Effector CD8-positive, alpha-beta T cell (primary cell): ENCODE measurements around the gene CYTH1.

Experiments
- DNase-seq: peaks from one replicate; lab custom pipeline; 2025; lab: John Stamatoyannopoulos, UW

The CYTH1 gene

DNA sequence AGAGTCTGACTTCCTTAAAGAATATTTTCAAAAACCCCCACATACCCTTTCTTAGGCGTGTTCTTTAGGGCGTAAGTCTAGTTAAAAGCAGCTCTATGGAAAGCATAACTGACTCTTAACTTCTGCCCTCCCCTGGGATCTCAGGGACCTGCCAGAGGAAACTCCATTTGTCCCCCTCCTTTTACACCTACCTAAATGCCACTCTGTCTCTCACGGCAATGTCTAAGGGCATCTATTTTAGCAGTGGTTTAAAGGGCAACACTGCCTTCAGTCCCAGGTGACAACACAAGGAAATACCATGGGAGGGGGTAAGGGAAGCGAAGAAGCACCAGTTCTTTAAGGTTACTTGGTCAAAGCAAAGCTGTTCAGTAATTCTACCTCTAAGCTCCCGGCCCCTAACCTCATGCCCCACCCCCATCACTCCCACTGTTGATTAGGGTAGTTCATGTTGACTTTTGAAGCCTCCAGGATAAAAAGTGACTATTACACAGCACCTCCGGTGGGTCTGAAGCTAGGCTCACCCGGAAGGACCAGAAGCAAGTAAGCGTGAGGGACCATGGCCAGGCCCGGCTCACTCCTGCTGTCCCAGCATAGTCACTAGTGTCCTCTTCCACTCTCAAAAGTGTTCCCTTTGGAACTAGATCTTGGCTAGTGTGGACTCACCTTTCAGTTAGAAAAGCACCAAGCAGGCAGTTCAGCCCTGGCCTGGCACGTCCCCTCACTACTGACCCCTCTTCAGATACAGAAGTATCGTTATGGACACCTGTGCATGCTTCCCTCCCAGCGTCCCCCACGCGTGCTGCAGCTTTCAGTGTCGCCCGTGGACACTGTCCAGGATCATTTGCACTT is 47.1 kb downstream of the CYTH1 start:
- no peak for DNase-seq

DNA sequence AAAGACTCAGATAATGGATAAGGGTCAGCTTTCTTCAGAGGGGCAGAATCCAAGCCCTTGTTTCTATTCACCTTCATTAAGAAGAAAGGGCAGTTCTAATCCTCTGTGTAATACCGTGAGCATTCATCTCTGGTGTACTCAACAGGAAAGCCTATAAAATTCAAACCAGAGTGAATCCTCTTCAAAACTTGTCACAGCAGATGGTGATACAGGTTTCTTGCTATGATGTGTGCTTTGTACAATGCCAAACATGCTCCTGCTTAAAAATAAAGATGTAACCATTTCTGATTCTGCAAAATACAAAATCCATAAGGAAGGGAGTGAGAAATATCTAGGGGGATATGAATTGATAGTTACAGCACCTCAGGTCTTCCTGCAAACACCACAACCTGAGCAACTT is 49.7 kb downstream of the CYTH1 start:
- DNase-seq: no peak

DNA sequence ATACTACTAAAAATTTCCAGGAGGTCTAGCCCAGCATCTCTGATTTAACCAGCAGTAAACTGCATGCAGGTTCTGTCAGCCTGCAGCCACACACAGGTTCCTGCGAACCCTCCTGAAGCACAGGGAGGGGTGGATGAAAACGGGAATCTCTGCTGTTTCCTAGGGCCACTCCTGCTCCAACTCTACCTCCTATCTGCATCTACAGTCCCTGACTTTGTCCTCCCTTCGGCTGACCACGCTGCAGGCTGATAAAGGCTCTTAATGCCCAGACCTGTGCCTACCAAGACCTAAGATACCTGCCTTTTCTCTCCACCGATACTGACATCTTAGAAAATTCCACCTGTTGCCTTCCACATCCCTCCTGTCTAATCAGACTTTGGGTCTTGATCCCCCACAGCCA is 50.2 kb downstream of the CYTH1 start:
- DNase-seq: no peak

DNA sequence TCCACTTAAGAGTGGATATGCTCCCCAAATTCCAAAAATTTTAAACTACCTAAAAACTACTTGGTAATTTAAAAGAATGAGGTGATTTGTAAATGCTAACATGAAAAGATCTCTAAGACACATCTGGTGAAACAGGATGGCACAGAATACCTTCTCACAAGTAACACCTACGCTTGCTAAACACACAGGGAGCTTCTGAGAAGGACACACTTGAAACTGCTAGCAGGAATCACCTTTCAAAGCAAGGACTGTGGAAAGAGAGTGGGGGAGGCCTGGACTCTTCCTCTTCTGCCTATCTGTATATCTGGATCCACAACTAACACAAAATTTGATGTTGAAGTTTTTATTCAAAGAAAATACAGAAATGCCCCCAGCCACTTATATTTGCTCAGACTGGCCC is 52.4 kb downstream of the CYTH1 start:
- DNase-seq: no peak

DNA sequence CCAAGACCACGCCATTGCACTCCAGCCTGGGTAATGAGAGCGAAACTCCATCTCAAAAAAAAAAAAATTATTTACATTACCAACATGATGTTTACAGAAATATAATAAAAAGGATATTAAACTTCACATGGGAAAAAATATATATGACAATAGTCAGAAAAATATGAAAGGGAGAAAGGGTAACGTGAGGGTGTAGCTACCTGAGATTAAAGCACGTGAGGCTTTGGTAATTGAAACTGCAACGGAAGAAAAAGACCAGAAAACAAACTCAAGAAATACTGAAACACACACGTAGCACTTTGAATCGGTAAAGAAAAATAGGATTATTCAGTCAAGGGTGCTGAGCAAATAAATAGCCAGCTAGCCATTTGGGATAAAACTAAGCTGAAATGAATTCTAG is 53.6 kb downstream of the CYTH1 start:
- DNase-seq: no peak

DNA sequence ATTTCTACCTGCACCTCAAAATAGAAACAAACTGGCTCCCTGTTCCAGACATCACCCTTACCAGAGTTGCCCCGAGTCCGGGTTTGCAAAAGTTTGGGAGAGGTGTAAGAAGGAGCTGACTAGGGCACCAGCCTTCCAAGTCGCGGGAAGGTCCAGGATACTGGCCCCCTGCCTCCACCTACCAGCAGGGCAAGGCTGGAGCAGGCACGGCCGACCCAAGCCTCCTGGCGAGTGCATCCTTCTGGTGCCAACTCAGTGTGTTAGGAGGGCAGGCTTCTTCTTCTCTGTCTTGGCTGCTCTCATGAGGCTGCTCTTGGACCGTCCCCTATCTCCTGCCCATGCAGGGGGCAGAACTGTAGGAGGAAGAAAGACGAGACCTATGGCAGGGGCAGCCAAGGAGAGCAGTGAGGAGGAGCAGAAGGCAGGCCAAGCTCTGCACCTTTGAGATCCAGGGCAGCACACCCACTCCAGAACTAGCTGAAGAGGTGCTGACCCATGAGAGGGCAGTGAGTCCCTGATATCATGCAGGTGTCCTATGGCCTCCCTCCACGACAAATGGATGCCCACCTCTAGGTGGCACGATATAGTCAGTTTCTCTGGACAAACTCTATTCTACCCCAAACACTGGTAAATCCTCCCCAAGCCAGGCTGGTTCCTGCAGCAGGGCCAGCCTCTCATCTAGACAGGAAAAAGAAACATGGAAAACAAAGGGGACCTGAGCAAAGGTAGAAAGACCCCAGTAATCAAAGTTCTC is 54.4 kb downstream of the CYTH1 start:
- no peak for DNase-seq

DNA sequence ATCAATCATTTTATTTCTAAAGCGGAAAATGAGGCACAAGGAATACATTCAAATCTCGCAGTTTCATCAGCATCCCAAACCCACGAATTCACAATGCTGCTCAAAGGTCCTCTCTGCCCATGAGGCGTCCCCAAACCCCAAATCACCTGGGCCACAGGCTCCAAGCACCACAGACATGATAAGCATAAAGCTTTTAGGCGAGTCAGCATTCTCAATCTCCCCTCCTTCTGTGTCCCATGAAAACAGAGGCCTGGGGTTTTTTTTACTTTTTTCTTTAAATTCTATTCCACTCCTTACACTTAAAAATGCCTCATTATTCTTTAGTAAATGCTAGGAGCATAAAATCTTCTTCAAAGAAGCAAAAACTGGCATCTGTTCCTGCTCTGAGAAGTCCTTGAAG is 55.0 kb downstream of the CYTH1 start:
- no peak for DNase-seq

DNA sequence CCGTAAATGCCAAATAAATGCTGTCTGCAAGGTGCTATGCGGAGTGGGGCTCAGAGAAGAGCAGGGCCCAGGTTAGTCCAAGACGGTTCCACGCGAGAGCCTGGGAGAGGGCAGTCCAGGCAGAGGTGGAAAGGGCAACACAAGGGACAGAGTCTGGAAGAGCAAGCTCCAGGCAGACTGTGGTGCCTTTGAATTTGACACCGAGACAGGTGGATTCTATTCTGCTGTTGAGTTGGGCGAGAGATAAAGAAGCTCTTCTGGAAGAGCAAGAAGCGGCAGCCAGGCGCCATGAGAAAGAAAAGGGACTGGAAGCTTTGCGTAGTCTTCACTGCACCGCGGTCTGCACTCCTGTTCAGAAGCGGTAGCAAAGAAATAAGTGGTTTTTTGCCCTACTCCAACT is 55.6 kb downstream of the CYTH1 start:
- DNase-seq: no peak

DNA sequence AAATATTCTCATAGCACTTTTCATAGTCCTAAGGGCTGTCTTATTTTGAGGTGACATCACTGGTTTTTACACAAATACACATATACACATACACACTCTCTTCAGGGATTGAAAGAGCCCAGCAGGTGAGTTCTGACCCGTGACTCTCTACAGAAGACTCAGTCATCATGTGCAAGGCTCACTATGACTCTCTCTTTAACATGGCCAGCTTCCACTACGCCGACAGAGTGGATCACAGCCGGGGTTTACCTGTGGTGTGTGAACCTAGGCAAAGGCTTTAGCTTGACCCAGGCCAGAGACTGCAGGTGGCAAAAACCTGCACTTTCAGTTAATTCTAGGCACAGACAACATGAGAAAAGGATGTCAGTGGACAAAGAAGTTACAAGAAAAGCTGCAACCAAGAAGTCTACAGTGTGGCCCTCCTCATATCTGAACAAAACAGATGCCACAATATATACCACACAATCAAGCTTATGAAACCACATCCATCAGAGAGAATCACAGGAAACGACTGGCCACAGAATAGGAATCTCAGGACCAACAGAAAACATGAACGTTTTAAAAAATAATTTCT is 56.5 kb downstream of the CYTH1 start:
- no peak for DNase-seq

DNA sequence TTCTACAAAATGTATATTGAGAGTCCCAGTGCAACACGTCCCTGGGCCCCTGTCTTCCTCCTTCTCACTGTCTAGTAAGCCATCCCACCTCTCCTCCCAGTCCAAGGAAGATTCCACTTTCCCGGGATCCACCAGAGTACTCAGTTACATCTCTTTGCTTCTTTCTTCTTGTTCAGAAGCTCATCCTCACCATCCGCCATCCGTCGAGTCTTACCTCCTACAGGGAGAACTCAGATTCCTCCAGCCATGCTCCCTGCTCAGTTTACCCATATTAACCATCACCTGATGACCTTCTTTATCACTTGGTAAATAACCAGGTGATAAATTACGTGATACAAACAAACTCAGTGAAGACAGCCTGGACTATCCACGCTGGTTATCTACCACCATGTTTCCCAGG is 57.1 kb downstream of the CYTH1 start:
- DNase-seq: no peak

DNA sequence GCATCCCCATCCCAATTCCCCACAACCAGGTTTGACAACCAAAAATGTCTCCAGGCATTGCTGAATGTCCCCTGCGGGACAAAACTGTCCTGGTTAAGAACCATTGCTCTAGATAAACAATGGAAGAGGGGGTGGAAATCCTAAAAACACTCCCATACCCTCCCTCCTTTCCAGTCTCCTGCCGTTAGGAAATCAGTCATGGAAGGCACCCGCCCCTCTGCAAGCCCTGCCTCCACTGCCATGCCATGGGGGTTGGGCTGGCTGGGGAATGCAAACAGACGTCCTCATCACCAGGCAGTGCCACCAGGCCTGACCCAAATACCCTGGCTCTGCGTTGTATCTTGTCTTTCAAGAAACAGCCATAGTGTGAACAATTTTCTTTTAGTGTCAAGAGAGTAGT is 57.5 kb downstream of the CYTH1 start:
- DNase-seq: no peak

DNA sequence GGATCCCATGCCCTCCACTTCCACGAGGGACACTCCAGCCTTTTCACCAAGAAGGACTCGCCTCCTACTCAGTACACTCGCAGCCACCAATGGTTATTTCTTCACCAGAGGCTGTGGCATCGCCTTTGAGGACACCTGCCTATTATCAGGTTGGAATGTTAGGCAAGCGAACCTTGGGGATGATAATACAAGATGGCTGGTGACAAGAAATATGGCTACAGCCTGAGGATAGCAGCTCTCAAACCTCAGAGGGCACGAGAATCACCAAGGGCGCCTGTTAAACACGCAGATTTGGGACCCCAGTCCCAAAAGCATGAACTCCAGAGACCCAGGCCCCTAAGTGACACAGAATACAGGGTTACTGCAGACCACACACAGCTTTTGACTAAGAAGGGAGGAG is 58.1 kb downstream of the CYTH1 start:
- no peak for DNase-seq

DNA sequence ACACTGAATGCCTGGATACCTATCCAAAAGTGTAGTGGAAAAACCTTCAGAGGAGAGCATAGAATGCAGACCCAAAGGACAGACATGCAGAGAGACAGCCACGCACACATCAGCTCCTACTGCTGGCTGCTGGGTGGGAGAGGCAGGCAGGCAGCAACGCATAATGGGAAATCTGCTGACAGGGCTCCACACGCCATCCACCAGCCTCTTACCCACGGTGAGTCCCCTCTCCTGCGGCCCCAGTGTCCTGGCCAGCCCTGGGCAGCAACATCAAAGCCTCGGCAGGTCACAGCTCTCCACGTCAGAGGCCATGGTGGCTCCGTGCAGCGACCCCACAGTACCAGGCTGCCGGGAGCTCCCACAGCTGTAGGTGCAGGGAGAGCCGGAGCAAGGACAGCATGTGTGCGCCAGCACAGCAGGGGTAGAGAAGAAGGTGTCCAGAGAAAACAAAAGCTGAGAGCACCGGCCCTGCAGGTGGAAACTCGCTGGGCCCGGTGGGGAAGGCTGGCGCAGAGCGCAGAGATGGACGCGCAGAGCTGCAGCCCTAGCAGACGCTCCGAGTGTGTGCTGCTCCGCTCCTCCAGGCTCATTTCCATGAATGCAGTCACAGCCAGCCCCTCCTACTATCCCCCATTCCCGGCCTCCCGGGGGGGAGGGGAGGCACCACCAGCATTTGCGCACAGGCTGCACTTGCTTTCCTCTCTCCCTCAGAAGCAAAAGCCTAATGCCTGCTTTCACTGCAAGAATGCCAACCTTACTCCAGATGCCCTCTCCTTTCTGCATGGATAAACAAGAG is 58.9 kb downstream of the CYTH1 start:
- no peak for DNase-seq

DNA sequence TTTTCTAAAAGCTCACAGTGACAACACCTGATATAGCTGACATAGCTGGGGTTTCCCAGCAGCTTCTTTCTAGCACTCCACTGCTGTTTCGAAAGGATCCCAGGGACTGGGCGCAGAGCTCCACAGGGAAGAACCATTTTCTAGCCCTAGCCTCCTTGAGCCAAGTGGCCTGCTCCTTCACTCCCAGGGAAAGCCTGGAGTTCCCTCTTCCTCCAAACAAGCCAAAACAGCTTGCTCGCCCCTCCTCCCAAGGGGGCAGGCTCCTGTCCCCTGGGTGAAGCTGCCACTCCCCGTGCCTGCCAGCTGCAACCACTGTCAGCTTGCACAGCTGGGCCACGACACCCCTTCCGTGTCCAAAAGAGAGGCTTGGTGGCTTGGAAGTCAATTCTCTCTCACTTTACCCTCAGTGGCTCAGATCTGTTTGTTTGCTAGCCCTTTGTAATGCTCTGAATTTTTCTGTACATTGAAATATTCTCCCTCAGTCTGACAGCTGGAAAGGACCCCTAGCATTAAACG is 59.8 kb downstream of the CYTH1 start:
- DNase-seq: no peak

DNA sequence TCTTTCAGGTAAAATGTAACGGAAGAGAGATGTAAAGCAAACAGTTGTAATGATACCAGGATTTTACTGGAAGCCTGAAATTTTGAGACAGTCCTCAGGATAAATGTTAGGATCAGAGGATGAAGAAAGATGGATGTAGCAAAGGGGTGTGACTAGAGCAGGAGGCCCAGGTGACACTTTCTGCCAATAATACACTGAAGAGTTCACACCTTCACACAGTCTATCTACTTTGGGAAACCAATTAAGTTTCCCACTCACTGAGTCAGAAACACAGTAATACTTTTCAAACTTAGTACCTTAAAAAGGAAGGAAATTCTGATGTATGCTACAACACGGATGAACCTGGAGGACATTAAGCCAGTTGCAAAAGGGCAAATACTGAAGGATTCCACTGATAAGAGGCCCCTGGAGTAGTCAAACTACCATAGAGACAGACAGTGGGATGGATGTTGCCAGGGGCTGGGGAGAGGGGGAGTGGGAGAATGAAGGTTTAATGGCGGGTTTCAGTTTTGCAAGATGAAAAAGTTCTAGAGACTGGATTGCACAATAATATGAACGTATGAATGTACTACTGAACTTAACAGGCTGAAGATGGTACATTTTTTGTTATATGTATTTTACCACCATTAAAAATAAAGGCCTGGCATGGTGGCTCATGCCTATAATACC is 62.3 kb downstream of the CYTH1 start:
- no peak for DNase-seq

DNA sequence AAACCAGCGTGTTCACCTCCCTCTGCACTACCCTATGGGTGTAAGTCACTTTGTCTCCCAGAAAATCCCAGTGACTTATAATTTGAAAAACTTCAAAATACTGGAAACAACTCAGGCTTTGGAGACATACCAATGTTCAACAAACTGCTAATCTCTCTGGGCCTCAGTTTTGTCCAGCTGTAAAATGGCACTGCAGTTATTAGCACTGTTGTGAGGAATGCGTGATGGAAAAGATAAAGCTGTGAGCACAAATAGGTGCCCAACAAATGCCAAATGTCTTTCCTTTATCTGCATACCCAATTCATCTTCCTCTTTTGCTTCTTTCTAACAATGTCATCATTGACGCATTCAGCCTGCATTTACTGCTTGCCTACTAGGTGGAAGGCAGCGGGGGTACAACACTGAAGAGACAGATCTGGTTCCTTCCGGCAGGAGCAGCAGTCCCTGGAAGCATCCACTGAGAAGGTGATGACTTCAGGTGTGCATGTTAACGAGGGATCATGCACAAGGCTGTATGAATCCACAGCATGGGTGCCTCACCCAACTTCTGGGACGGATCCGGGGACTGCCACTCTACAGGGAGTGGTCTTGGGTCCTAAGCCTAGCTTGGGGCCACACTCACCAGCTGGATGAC is 63.4 kb downstream of the CYTH1 start:
- no peak for DNase-seq

DNA sequence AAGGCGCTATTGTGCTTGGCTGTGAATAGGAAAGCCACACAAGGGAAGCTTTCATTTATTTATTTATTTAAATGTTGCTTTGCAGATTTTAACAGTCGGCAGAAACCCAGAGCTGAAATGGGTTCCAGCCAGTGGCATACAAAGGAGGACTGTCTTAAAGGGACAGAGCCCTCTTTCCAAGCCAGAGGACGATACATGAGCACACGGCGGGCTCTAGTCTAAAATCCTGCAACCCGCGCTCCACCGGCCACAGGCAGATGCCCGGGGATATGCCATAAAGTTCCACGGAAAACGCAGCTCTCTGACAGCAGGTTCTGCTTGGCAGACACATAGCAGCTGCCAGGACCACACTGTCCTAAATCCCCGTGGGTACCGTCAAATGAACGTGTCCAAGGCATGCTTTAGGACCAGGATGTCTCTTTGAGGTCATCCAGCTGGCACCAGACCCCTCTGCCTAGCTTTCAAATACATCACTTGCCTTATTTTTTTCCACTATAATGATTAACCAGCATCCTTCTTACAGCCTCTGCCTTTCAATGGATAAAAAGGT is 64.6 kb downstream of the CYTH1 start:
- DNase-seq: no peak

DNA sequence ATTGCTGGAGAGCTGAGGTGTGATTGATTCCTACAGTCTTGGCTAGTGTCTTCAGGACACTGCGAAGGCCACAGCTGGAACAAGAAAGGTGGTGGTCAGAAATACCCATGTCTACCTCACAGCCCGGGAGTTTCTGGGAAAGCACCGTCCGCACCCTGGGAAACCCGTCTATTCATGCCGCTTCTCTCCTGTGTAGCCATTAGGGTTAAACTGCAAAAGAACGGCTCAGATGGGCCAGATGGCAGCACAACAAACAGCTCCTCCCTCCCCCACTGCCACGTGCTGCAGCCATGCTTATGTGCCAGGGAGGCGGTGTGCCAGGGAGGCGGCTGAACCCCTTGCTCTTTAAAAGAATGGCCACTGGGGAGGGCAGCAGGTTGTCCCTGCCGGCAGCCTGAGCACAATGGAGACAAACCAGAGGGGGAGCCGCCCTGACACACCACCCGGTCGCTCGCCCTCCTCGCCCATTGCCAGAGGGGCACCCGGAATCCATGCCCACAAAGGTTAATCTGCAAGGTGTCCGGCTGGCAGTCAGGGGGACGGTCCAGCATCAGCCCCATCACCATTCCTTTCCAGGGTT is 65.2 kb downstream of the CYTH1 start:
- DNase-seq: peak; percentile 21

DNA sequence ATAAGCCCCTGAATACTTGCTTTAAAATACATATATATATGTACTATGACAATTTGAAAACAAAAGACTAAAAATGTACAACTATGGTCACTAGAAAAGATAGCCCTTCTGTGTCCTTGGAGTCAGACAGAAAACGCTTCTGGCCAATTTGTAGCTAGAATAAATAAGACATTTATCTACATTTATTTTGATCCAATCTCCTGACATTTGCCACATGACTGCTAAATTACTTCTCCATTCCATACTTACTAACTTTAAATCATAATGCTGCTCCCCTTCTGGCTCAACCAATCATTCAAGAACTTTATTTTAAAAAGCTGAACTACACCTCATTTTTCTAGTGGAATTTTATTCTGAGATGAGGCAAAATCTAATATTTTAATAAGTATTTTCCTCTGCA is 65.8 kb downstream of the CYTH1 start:
- DNase-seq: no peak

DNA sequence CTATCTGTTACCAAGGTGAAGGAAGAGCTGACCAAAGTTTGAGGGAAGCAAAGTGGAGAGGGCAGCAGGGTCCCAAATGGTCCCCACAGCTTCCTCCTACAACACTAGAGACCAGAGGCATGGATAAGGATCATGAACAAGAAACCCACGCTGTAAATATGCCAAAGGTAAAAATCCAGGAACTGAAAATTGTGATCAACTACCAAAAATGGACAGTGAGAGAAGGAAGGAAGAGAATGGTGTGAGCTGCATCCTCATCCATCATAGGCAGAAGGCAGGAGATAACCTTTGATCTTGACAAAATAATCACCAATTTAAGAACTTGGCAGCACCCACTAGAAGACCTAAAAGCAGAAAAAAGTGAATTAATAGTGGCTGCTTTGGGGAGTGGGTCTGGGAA is 66.2 kb downstream of the CYTH1 start:
- no peak for DNase-seq
